H1 (cell line): ENCODE measurements around the gene ADGRL3. TPM values are rescaled to one million over a fixed set of nuclear protein-coding genes. Genes with fewer than 3 reads are reported as not detected.

Experiments
- CTCF ChIA-PET: fragments of 300-600 bp; sonication (Branson Sonifier 250); formaldehyde crosslinking; loops from one replicate; lab custom pipeline; 2021; ENCODE audit not compliant: partially characterized antibody; lab: Charles Lee
- POLR2A ChIA-PET: fragments of 300-600 bp; sonication (Branson Sonifier 250); formaldehyde crosslinking; loops from one replicate; lab custom pipeline; 2021; ENCODE audit warnings: inconsistent platforms; ENCODE audit not compliant: partially characterized antibody; lab: Charles Lee
- DNase-seq, 2 experiments: peaks; one replicate each; pipeline versions ENCODE4 v3.0.0 to v3.0.0-alpha.2; 2010 to 2022; ENCODE audit warnings: low spot score in 2 of 2, low read depth in 1 of 2, mixed read lengths in 1 of 2
- FAIRE-seq: peaks from 2 replicates; lab custom pipeline; 2011; peaks lifted over from hg19 to GRCh38; lab: Jason Lieb, UNC
- H2AFZ ChIP-seq: 2 replicates; pipeline ENCODE4 v1.8.1; 2012; ENCODE audit warnings: low read length, inconsistent platforms
- H2AK5ac ChIP-seq: 2 replicates; pipeline ENCODE4 v1.6.1; 2013; ENCODE audit warnings: low read depth, low read length
- H2BK120ac ChIP-seq: replicated peaks from 2 replicates; pipeline ENCODE3; 2013; ENCODE audit warnings: low read depth, low read length, inconsistent platforms
- H2BK12ac ChIP-seq: 2 replicates; pipeline ENCODE4 v1.6.1; 2013; ENCODE audit warnings: low read depth, low read length
- H2BK15ac ChIP-seq: 2 replicates; pipeline ENCODE4 v1.6.1; 2013; ENCODE audit warnings: low read length
- H2BK20ac ChIP-seq: 2 replicates; pipeline ENCODE4 v1.6.1; 2013; ENCODE audit warnings: low read length
- H2BK5ac ChIP-seq: 2 replicates; pipeline ENCODE4 v1.6.1; 2013; ENCODE audit warnings: low read depth, low read length
- H3K14ac ChIP-seq: 2 replicates; pipeline ENCODE4 v1.6.1; 2013; ENCODE audit warnings: inconsistent platforms; ENCODE audit not compliant: insufficient read length
- H3K18ac ChIP-seq: 2 replicates; pipeline ENCODE4 v1.6.1; 2013; ENCODE audit warnings: low read length; ENCODE audit errors: extremely low read depth
- H3K23ac ChIP-seq: 2 replicates; pipeline ENCODE4 v1.6.1; 2013; ENCODE audit warnings: inconsistent platforms; ENCODE audit not compliant: insufficient read length
- H3K23me2 ChIP-seq: 2 replicates; pipeline ENCODE4 v1.6.1; 2013; ENCODE audit warnings: low read depth, low read length
- H3K27ac ChIP-seq: 2 replicates; pipeline ENCODE4 v1.6.1; 2011; ENCODE audit warnings: low read depth, low read length, inconsistent platforms
- H3K27me3 ChIP-seq, 4 experiments: replicated peaks in 1 of 4; 1 replicate in 1 of 4; 2 replicates in 3 of 4; pipeline versions ENCODE4 v1.6.1 to v1.8.1; 2011 to 2013; ENCODE audit warnings: low read length in 3 of 4, mild to moderate bottlenecking in 3 of 4, inconsistent platforms in 2 of 4, mixed read lengths in 2 of 4, moderate library complexity in 1 of 4; ENCODE audit not compliant: control insufficient read depth in 3 of 4, insufficient read depth in 3 of 4; ENCODE audit errors: extremely low read depth in 1 of 4
- H3K36me3 ChIP-seq, 4 experiments: 2 replicates each; pipeline versions ENCODE4 v1.6.1 to v1.8.1; 2011 to 2013; ENCODE audit warnings: mild to moderate bottlenecking in 4 of 4, low read length in 3 of 4, moderate library complexity in 2 of 4, control low read depth in 1 of 4, inconsistent platforms in 1 of 4; ENCODE audit not compliant: insufficient read depth in 4 of 4, control insufficient read depth in 2 of 4
- H3K4ac ChIP-seq: replicated peaks from 2 replicates; pipeline ENCODE3; 2013; ENCODE audit warnings: low read length, low read depth, mixed read lengths, inconsistent platforms; ENCODE audit not compliant: insufficient read length
- H3K4me1 ChIP-seq, 4 experiments: replicated peaks in 1 of 4; 1 replicate in 1 of 4; 2 replicates in 3 of 4; pipeline versions ENCODE4 v1.6.1 to v1.8.1; 2011 to 2013; ENCODE audit warnings: low read length in 3 of 4, inconsistent platforms in 2 of 4, mixed read lengths in 1 of 4; ENCODE audit not compliant: insufficient read depth in 4 of 4, control insufficient read depth in 3 of 4
- H3K4me2 ChIP-seq, 2 experiments: 2 replicates each; pipeline versions ENCODE4 v1.6.1 to v1.8.1; 2011 to 2013; ENCODE audit warnings: low read depth in 2 of 2, low read length in 2 of 2, control low read depth in 1 of 2, inconsistent platforms in 1 of 2, mild to moderate bottlenecking in 1 of 2; ENCODE audit not compliant: insufficient read depth in 1 of 2
- H3K4me3 ChIP-seq, 4 experiments: fragments of 200-600, 300-600 bp in 1 of 4; sonication (generic), shearing (Covaris generic), sonication (Bioruptor Twin) in 1 of 4; 2 replicates each; pipeline versions ENCODE4 v1.5.1 to v1.8.1; 2011 to 2016; ENCODE audit warnings: low read length in 4 of 4, low read depth in 3 of 4, control low read depth in 2 of 4, inconsistent platforms in 2 of 4, mild to moderate bottlenecking in 2 of 4, mixed read lengths in 1 of 4, moderate library complexity in 1 of 4; ENCODE audit not compliant: insufficient read depth in 2 of 4; ENCODE audit errors: extremely low read depth in 1 of 4
- H3K56ac ChIP-seq: replicated peaks from 2 replicates; pipeline ENCODE3; 2013; ENCODE audit warnings: low read depth, mild to moderate bottlenecking, mixed read lengths, low read length, inconsistent platforms; ENCODE audit not compliant: insufficient read length
- H3K79me1 ChIP-seq: 2 replicates; pipeline ENCODE4 v1.6.1; 2013; ENCODE audit warnings: low read depth, low read length, control low read depth
- H3K79me2 ChIP-seq, 2 experiments: 2 replicates each; pipeline versions ENCODE4 v1.6.1 to v1.8.1; 2012 to 2013; ENCODE audit warnings: low read length in 2 of 2, mild to moderate bottlenecking in 2 of 2, inconsistent platforms in 1 of 2; ENCODE audit not compliant: insufficient read depth in 2 of 2, control insufficient read depth in 1 of 2
- H3K9ac ChIP-seq, 4 experiments: replicated peaks in 1 of 4; 1 replicate in 1 of 4; 2 replicates in 3 of 4; pipeline versions ENCODE4 v1.6.1 to v1.8.1; 2011 to 2013; ENCODE audit warnings: low read depth in 3 of 4, low read length in 3 of 4, control low read depth in 2 of 4, mild to moderate bottlenecking in 2 of 4, moderate library complexity in 2 of 4, inconsistent platforms in 1 of 4; ENCODE audit errors: extremely low read depth in 1 of 4
- H3K9me3 ChIP-seq, 2 experiments: 2 replicates each; pipeline versions ENCODE4 v1.6.1 to v1.8.1; 2012 to 2013; ENCODE audit warnings: mild to moderate bottlenecking in 2 of 2, moderate library complexity in 2 of 2, control low read depth in 1 of 2, inconsistent platforms in 1 of 2, low read depth in 1 of 2, low read length in 1 of 2, mixed read lengths in 1 of 2; ENCODE audit not compliant: insufficient read depth in 2 of 2
- H4K20me1 ChIP-seq, 2 experiments: replicated peaks in 1 of 2; 2 replicates each; pipeline versions ENCODE3 to v1.8.1; 2011 to 2013; ENCODE audit warnings: inconsistent platforms in 2 of 2, low read length in 2 of 2, mild to moderate bottlenecking in 1 of 2; ENCODE audit not compliant: insufficient read depth in 2 of 2, control insufficient read depth in 1 of 2
- H4K5ac ChIP-seq: 2 replicates; pipeline ENCODE4 v1.6.1; 2013; ENCODE audit warnings: low read length, low read depth, mixed read lengths, inconsistent platforms; ENCODE audit not compliant: insufficient read length
- H4K8ac ChIP-seq: 2 replicates; pipeline ENCODE4 v1.8.0; 2013; ENCODE audit warnings: mild to moderate bottlenecking, moderate library complexity, low read length, inconsistent platforms; ENCODE audit not compliant: insufficient read depth; ENCODE audit errors: extremely low read depth
- H4K91ac ChIP-seq: replicated peaks from 2 replicates; pipeline ENCODE3; 2013; ENCODE audit warnings: low read length, mixed read lengths, inconsistent platforms; ENCODE audit not compliant: insufficient read length
- ATF2 ChIP-seq: IDR thresholded peaks from 2 replicates; pipeline ENCODE4 v1.6.1; 2012; ENCODE audit warnings: low read length, inconsistent platforms
- CEBPB ChIP-seq: IDR thresholded peaks from 2 replicates; pipeline ENCODE4 v1.6.1; 2012; ENCODE audit warnings: low read depth, low read length
- CREB1 ChIP-seq: IDR thresholded peaks from 2 replicates; pipeline ENCODE4 v1.6.1; 2012; ENCODE audit warnings: inconsistent platforms
- CTBP2 ChIP-seq: IDR thresholded peaks from 2 replicates; pipeline ENCODE4 v1.7.0; 2011; ENCODE audit warnings: borderline replicate concordance, mild to moderate bottlenecking, moderate library complexity, mixed read lengths, low read length; ENCODE audit not compliant: insufficient read depth, insufficient read length
- EP300 ChIP-seq, 2 experiments: IDR thresholded peaks; 1 replicate in 1 of 2; 2 replicates in 1 of 2; pipeline ENCODE4 v1.6.1; 2011 to 2012; ENCODE audit warnings: low read depth in 2 of 2, low read length in 2 of 2, mild to moderate bottlenecking in 2 of 2, borderline replicate concordance in 1 of 2, inconsistent platforms in 1 of 2, moderate library complexity in 1 of 2
- POLR2A ChIP-seq, 2 experiments: IDR thresholded peaks; 1 replicate in 1 of 2; 2 replicates in 1 of 2; pipeline ENCODE4 v1.6.1; 2011; ENCODE audit warnings: low read depth in 2 of 2, low read length in 2 of 2, mild to moderate bottlenecking in 2 of 2; ENCODE audit errors: control extremely low read depth in 1 of 2
- RFX5 ChIP-seq: IDR thresholded peaks from 2 replicates; pipeline ENCODE4 v1.6.1; 2011; ENCODE audit warnings: low read depth, low read length, improper control_type of control experiment, borderline replicate concordance
- SP2 ChIP-seq: IDR thresholded peaks from 2 replicates; pipeline ENCODE4 v1.6.1; 2012; ENCODE audit warnings: mild to moderate bottlenecking, low read length, inconsistent platforms
- TBP ChIP-seq: IDR thresholded peaks from 2 replicates; pipeline ENCODE4 v1.6.1; 2011; ENCODE audit warnings: low read depth, low read length, improper control_type of control experiment
- WGBS, 2 experiments: shearing (Covaris generic) in 1 of 2; methylation state at CpG; one replicate each; pipeline versions ENCODE4 v1.1.6 to v1.1.7; 2013 to 2015; ENCODE audit warnings: low lambda C conversion rate in 2 of 2, mixed read lengths in 2 of 2, inconsistent platforms in 1 of 2, low coverage in 1 of 2, missing lambda C conversion rate in 1 of 2; ENCODE audit not compliant: insufficient replicate concordance in 2 of 2, insufficient coverage in 1 of 2, insufficient read length in 1 of 2; ENCODE audit errors: extremely low coverage in 1 of 2, missing lambda C conversion rate in 1 of 2; 5-methylcytosine and 5-hydroxymethylcytosine counted together
- polyA plus RNA-seq, 7 experiments: library from polyadenylated mRNA; depleted of rRNA in 3 of 7; stranded (reverse) in 5 of 7; unstranded in 2 of 7; fragments of >200 nt in 5 of 7; fragments of 200-250 nt in 2 of 7; gene quantifications; 1 replicate in 5 of 7; 2 replicates in 1 of 7; 4 replicates in 1 of 7; pipeline versions ENCODE4 v1.2.1 to v1.2.3, GENCODE V29; 2011 to 2013; ENCODE audit warnings: missing spikeins in 2 of 7, mixed read lengths in 2 of 7
- total RNA-seq: library from RNA; stranded (reverse); fragmentation: NEBNext Ultra II Directional; extraction: Animal tissue kit (Norgen Biotek cat#: 25700); gene quantifications from 2 replicates; pipeline ENCODE4 v1.2.1, GENCODE V29; 2021

Gene ADGRL3
- total and polyA plus RNA-seq, 2 of the 8 experiments (the other 6 are each of a cell fraction or from before 2014, with no cell fraction given) = 6.6 to 13.0 TPM

GRCh38 chr4:61521451-61521850, 321.3 kb downstream of the ADGRL3 start:
- Histone ChIP-seq H2BK120ac (no peak overlapping the region), H3K4ac (no peak overlapping the region), H3K27me3 (no peaks in the 10 kb centered on the region)
- TF ChIP-seq SP2 (no peak), POLR2A (IDR thresholded peaks at IDR 0.05; ENCODE audit: control extremely low read depth in 1 of 2, low read depth in 2 of 2, low read length in 2 of 2) (no peak), RFX5 (no peak), CEBPB (no peak), CREB1 (no peak), EP300 (IDR thresholded peaks at IDR 0.05; ENCODE audit: borderline replicate concordance in 1 of 2, low read depth in 2 of 2, low read length in 2 of 2) (no peak), CTBP2 (no peak), ATF2 (no peak), TBP (no peak)
- TF ChIP-seq, all 59 proteins: peak for 0
- no peaks in the 10 kb centered on the region; the same call in 1 of the 2 replicates for H3K23me2 ChIP-seq
- peaks cover 0 to 14% (median 10%) of the 10 kb centered on the region in 4 experiments; a peak in 6 of 7 replicates for H3K4me1 ChIP-seq
- no peak overlapping the region for H2BK20ac ChIP-seq
- H4K20me1 ChIP-seq = no peaks in the 10 kb centered on the region
- H3K27ac ChIP-seq = no peak overlapping the region
- H3K4me2 ChIP-seq = no peak overlapping the region
- H3K79me1 ChIP-seq = no peaks in the 10 kb centered on the region
- ChIA-PET POLR2A (no interaction called here), CTCF (no interaction called here)
- no peaks in the 10 kb centered on the region for H3K79me2 ChIP-seq
- DNase-seq = no peak
- H4K91ac ChIP-seq = no peak overlapping the region
- peak overlapping the region; percentile 45; the same call in 1 of the 2 replicates for H2BK5ac ChIP-seq
- no peak overlapping the region for H3K56ac ChIP-seq
- FAIRE-seq = no peak
- no peak overlapping the region for H3K14ac ChIP-seq
- H4K8ac ChIP-seq = no peak overlapping the region
- H3K23ac ChIP-seq = no peak overlapping the region
- H2BK12ac ChIP-seq = no peak overlapping the region
- no peak overlapping the region for H4K5ac ChIP-seq
- WGBS, 2 experiments = 80% methylated on average over 1 of the region's 1 CpG; no CpG with 5 or more reads in 1 of the 2 experiments
- H2BK15ac ChIP-seq = no peak overlapping the region
- H2AK5ac ChIP-seq = no peak overlapping the region
- H3K36me3 ChIP-seq = no peaks in the 10 kb centered on the region
- H2AFZ ChIP-seq = no peak overlapping the region
- H3K18ac ChIP-seq = no peak overlapping the region
- peak overlapping the region in 1 of 4 experiments; percentile 14; a peak in 1 of 8 replicates for H3K4me3 ChIP-seq
- no peak overlapping the region for H3K9ac ChIP-seq
- H3K9me3 ChIP-seq = no peaks in the 10 kb centered on the region
